Measurements from ENCODE around the gene HHAT. TPM values are rescaled to one million over a fixed set of nuclear protein-coding genes. Genes with fewer than 3 reads are reported as not detected.

The HHAT gene
- total and polyA plus RNA-seq, 4 experiments from 2014 or later: 4.3 to 6.8 (median 5.8) TPM

DNA sequence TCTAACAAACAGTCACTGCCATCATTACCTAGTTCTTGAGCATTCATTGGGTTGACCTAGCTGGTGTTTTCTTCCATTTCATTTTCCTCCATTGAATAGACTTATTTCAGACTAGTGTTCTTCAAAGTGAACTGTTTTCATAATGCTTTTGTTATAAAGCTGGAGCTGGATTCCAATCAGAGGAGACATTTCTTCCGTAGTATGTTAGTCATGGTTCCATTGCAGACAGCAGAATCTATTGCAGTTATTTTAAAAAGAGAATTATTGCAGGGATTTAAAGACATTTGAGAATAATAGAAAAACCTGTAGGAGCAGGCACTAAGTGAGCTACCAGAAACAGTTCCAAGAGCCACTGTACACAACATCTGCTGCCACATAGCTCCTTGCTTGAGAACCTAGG is 50.0 kb downstream of the HHAT start:
- ChIA-PET POLR2A (ENCODE audit: partially characterized antibody) (no interaction called here), CTCF (ENCODE audit: partially characterized antibody) (no interaction called here)
- H3K4me1 ChIP-seq (ENCODE audit: insufficient read depth, low read length): peaks cover 12% of the 10 kb centered on the region
- H3K36me3 Mint-ChIP-seq: no peaks in the 10 kb centered on the region
- H3K4me3 Mint-ChIP-seq: no peak overlapping the region
- H3K27me3 Mint-ChIP-seq: no peaks in the 10 kb centered on the region
- intact Hi-C loops (cut with micrococcal nuclease): no loop called here
- peaks cover 10 to 17% (median 14%) of the 10 kb centered on the region in 4 donors for H3K4me1 Mint-ChIP-seq
- no peaks in the 10 kb centered on the region for H3K9me3 Mint-ChIP-seq
- no peaks in the 10 kb centered on the region for H3K27me3 ChIP-seq (ENCODE audit: insufficient read depth, low read length)
- no peak for DNase-seq
- H3K9me3 ChIP-seq (ENCODE audit: control insufficient read depth in 1 of 2, low read length in 2 of 2): no peaks in the 10 kb centered on the region
- no peak overlapping the region for H3K27ac Mint-ChIP-seq
- H3K4me3 ChIP-seq (ENCODE audit: low read length in 2 of 2): no peak overlapping the region
- no peak overlapping the region for H3K27ac ChIP-seq (ENCODE audit: low read depth, low read length)
- H3K36me3 ChIP-seq (ENCODE audit: insufficient read depth, low read length): no peaks in the 10 kb centered on the region

DNA sequence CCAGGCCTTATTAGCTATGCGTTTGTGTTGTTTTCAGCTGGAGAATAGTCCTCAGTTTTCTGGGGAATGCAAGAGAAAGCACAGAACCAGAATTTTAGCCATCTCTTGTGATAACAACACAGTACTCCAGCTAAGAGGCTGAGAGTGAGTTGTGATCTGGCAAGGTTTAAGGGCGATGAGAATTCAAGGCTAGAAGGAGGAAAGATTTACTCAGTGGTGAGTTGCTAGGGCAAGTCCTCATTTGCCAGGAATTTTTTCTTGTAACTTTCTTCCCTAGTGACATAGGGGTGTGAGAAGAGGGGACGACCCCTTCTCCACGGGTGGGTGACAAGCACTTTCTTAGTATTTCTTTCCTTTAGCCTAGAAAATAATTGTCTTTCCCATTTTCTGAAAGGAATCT is 53.2 kb downstream of the HHAT start:
- Mint-ChIP-seq H3K9me3 (no peaks in the 10 kb centered on the region), H3K27me3 (no peaks in the 10 kb centered on the region), H3K4me1 (no peaks in the 10 kb centered on the region), H3K36me3 (peaks cover 0 to 1% of the 10 kb centered on the region in 2 donors), H3K4me3 (no peak overlapping the region), H3K27ac (no peak overlapping the region)
- Histone ChIP-seq H3K9me3 (ENCODE audit: control insufficient read depth in 1 of 2, low read length in 2 of 2) (no peaks in the 10 kb centered on the region), H3K36me3 (ENCODE audit: insufficient read depth, low read length) (no peaks in the 10 kb centered on the region), H3K27me3 (ENCODE audit: insufficient read depth, low read length) (no peaks in the 10 kb centered on the region), H3K4me1 (ENCODE audit: insufficient read depth, low read length) (no peaks in the 10 kb centered on the region), H3K4me3 (ENCODE audit: low read length in 2 of 2) (no peak overlapping the region), H3K27ac (ENCODE audit: low read depth, low read length) (no peak overlapping the region)
- ChIA-PET CTCF (ENCODE audit: partially characterized antibody) (no interaction called here), POLR2A (ENCODE audit: partially characterized antibody) (no interaction called here)
- no peak for DNase-seq
- intact Hi-C loops (cut with micrococcal nuclease): no loop called here

DNA sequence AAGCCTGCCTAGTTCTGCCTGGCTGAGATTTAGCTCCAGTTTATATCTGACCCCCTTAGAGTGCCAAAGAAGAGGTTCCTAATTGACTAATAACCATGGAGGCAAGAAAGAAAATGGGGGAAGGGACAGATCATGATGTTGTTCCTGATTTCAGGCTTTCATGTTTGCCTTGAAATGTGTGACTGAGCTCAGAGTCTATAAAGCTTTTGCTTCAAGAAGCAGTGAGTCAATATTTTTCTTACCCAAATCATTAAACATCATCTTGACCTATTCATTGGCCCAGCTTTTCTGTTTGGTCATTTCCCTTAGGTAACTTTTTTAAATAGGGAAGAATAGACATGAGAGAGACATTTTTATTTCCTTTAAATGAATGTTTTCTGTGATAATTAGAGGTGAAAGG is 55.9 kb downstream of the HHAT start:
- Histone ChIP-seq H3K4me3 (ENCODE audit: low read length in 2 of 2) (no peak overlapping the region), H3K4me1 (ENCODE audit: insufficient read depth, low read length) (no peaks in the 10 kb centered on the region), H3K36me3 (ENCODE audit: insufficient read depth, low read length) (no peaks in the 10 kb centered on the region), H3K9me3 (ENCODE audit: control insufficient read depth in 1 of 2, low read length in 2 of 2) (no peaks in the 10 kb centered on the region), H3K27me3 (ENCODE audit: insufficient read depth, low read length) (no peaks in the 10 kb centered on the region), H3K27ac (ENCODE audit: low read depth, low read length) (no peak overlapping the region)
- no peak overlapping the region for H3K27ac Mint-ChIP-seq
- no peaks in the 10 kb centered on the region for H3K27me3 Mint-ChIP-seq
- ChIA-PET CTCF (ENCODE audit: partially characterized antibody) (interaction anchor here (0.6 to 2.6 kb wide), 6 partner anchors 10 to 1086 kb away, joined by 3 to 17 read pairs (median 4); no protein-coding TSS in a partner anchor), POLR2A (ENCODE audit: partially characterized antibody) (interaction anchor here (1.3 kb wide), 1 partner anchor 10 kb away, joined by 4 read pairs; no protein-coding TSS in a partner anchor)
- no peak for DNase-seq
- H3K4me1 Mint-ChIP-seq: no peaks in the 10 kb centered on the region
- H3K9me3 Mint-ChIP-seq: no peaks in the 10 kb centered on the region
- H3K4me3 Mint-ChIP-seq: no peak overlapping the region
- intact Hi-C loops (cut with micrococcal nuclease): no loop called here
- H3K36me3 Mint-ChIP-seq: peaks cover 6 to 7% of the 10 kb centered on the region in 2 donors

DNA sequence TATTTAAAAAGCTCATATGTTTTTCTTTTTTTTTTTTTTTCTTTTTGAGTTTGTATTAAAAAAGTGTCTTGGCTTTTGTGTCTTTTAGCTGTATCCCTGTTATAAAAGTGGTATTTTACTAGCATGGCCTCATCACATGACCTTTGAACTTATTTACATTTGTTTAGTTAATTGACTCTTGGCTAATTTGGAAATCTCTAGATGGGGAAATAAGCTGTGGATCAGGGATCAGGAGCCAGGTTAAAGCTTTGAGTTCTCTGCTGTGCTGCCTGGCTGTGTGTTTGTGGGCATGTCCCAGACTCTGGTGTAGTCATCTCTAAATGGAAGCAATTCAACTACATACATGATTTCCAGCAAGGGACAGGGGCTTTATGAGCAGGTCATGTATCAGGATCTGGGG is 56.5 kb downstream of the HHAT start:
- Mint-ChIP-seq H3K4me1 (no peaks in the 10 kb centered on the region), H3K4me3 (no peak overlapping the region), H3K9me3 (no peaks in the 10 kb centered on the region), H3K36me3 (peaks cover 6 to 12% of the 10 kb centered on the region in 2 donors), H3K27me3 (no peaks in the 10 kb centered on the region), H3K27ac (no peak overlapping the region)
- no peaks in the 10 kb centered on the region for H3K4me1 ChIP-seq (ENCODE audit: insufficient read depth, low read length)
- no peaks in the 10 kb centered on the region for H3K36me3 ChIP-seq (ENCODE audit: insufficient read depth, low read length)
- intact Hi-C loops (cut with micrococcal nuclease): no loop called here
- no peaks in the 10 kb centered on the region for H3K27me3 ChIP-seq (ENCODE audit: insufficient read depth, low read length)
- H3K27ac ChIP-seq (ENCODE audit: low read depth, low read length): no peak overlapping the region
- DNase-seq: no peak
- CTCF ChIA-PET (ENCODE audit: partially characterized antibody): interaction anchor here (0.5 to 2.6 kb wide), 7 partner anchors 10 to 1086 kb away, joined by 3 to 17 read pairs (median 4); no protein-coding TSS in a partner anchor
- no peaks in the 10 kb centered on the region for H3K9me3 ChIP-seq (ENCODE audit: control insufficient read depth in 1 of 2, low read length in 2 of 2)
- POLR2A ChIA-PET (ENCODE audit: partially characterized antibody): interaction anchor here (1.3 kb wide), 1 partner anchor 11 kb away, joined by 4 read pairs; no protein-coding TSS in a partner anchor
- H3K4me3 ChIP-seq (ENCODE audit: low read length in 2 of 2): no peak overlapping the region

DNA sequence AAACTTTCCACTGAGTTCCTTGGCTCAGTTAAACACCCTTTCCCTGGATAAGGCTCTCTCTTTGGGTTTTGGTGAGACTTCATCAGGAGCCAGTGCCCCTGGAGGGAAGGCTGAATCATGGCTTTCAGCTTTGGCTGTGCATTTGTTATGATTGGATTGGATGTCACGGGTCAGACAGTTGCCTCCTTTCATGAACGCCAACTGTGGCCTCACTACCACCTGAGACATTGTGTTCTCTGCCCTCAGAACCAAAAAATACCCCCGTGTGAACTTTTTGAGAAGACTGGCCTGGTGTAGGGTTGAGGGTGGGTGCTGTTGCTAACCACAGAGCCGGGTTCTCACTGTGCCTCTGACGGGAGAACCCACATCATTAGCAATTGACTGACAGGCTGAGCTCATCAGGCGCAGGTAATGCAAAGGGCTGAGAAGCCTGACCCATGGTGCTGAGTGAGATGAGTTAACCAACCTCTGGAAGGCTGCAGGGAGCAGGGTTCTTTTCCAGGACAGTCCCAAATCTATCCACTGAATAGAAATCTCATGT is 65.6 kb downstream of the HHAT start:
- Mint-ChIP-seq H3K27ac (no peak overlapping the region), H3K4me1 (peaks cover 6 to 13% (median 8%) of the 10 kb centered on the region in 4 donors), H3K27me3 (peaks cover 0 to 2% of the 10 kb centered on the region in 2 donors), H3K9me3 (peaks cover 0 to 2% (median 0%) of the 10 kb centered on the region in 8 donors), H3K36me3 (peaks cover 2 to 23% of the 10 kb centered on the region in 2 donors), H3K4me3 (no peak overlapping the region)
- Histone ChIP-seq H3K27me3 (ENCODE audit: insufficient read depth, low read length) (no peaks in the 10 kb centered on the region), H3K27ac (ENCODE audit: low read depth, low read length) (no peak overlapping the region), H3K4me3 (ENCODE audit: low read length in 2 of 2) (no peak overlapping the region), H3K9me3 (ENCODE audit: control insufficient read depth in 1 of 2, low read length in 2 of 2) (no peaks in the 10 kb centered on the region), H3K4me1 (ENCODE audit: insufficient read depth, low read length) (peaks cover 4% of the 10 kb centered on the region), H3K36me3 (ENCODE audit: insufficient read depth, low read length) (no peaks in the 10 kb centered on the region)
- DNase-seq: no peak
- CTCF ChIA-PET (ENCODE audit: partially characterized antibody): interaction anchor here (0.7 to 1.4 kb wide), 3 partner anchors 11 to 13 kb away, joined by 3 to 4 read pairs (median 3); no protein-coding TSS in a partner anchor
- POLR2A ChIA-PET (ENCODE audit: partially characterized antibody): no interaction called here
- intact Hi-C loops (cut with micrococcal nuclease): no loop called here

DNA sequence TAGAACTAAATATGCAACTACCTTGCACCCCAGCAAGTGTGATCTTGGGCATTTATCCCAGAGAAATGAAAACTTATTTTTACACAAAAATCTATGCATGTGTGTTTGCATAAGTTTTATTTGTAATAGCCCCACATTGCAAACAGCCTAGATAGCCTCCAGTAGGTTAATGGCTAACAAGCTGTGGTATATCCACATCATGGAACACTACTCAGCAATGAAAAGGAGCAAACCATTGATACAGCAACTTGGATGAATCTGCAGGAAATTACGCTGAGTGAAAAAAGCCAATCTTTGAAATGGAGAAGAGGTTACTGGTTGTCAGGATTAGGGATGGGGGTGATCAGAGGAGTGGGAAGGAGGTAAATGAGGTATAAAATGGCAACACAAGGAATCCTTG is 67.8 kb downstream of the HHAT start:
- POLR2A ChIA-PET (ENCODE audit: partially characterized antibody): no interaction called here
- Histone ChIP-seq H3K27ac (ENCODE audit: low read depth, low read length) (no peak overlapping the region), H3K4me1 (ENCODE audit: insufficient read depth, low read length) (peaks cover 16% of the 10 kb centered on the region), H3K27me3 (ENCODE audit: insufficient read depth, low read length) (no peaks in the 10 kb centered on the region), H3K9me3 (ENCODE audit: control insufficient read depth in 1 of 2, low read length in 2 of 2) (no peaks in the 10 kb centered on the region), H3K36me3 (ENCODE audit: insufficient read depth, low read length) (no peaks in the 10 kb centered on the region), H3K4me3 (ENCODE audit: low read length in 2 of 2) (no peak overlapping the region)
- CTCF ChIA-PET (ENCODE audit: partially characterized antibody): interaction anchor here (1.0 kb wide), 1 partner anchor 20 kb away, joined by 3 read pairs; no protein-coding TSS in a partner anchor
- Mint-ChIP-seq H3K27me3 (peaks cover 0 to 2% of the 10 kb centered on the region in 2 donors), H3K9me3 (peaks cover 0 to 2% (median 0%) of the 10 kb centered on the region in 8 donors), H3K27ac (peak overlapping the region in 1 of 7 donors; percentile 32), H3K36me3 (peaks cover 0 to 9% of the 10 kb centered on the region in 2 donors), H3K4me1 (peaks cover 19 to 29% (median 23%) of the 10 kb centered on the region in 4 donors), H3K4me3 (no peak overlapping the region)
- no peak for DNase-seq
- intact Hi-C loops (cut with micrococcal nuclease): no loop called here

DNA sequence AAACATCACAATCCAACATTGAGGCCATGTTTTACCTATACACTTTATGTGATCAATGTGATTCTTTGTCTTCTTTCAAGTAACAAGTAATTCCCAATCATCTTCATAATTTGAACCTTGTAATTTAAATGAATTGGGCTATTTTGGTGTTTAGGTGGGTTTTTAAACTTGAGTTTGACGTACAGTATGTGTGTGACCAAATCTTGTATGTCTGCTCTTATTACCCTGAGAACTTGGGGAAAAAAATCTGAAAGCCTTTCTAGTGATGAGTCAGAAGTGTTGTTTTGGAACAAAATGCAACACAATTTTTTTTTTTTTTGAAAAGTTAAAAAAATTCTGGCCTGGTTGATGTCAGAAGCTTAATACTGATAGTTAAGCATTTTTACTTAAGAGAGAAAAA is 68.5 kb downstream of the HHAT start:
- H3K27me3 Mint-ChIP-seq: peaks cover 0 to 2% of the 10 kb centered on the region in 2 donors
- no peak overlapping the region for H3K4me3 Mint-ChIP-seq
- Histone ChIP-seq H3K9me3 (ENCODE audit: control insufficient read depth in 1 of 2, low read length in 2 of 2) (no peaks in the 10 kb centered on the region), H3K27me3 (ENCODE audit: insufficient read depth, low read length) (no peaks in the 10 kb centered on the region), H3K27ac (ENCODE audit: low read depth, low read length) (no peak overlapping the region), H3K4me3 (ENCODE audit: low read length in 2 of 2) (no peak overlapping the region), H3K36me3 (ENCODE audit: insufficient read depth, low read length) (no peaks in the 10 kb centered on the region), H3K4me1 (ENCODE audit: insufficient read depth, low read length) (peaks cover 16% of the 10 kb centered on the region)
- ChIA-PET POLR2A (ENCODE audit: partially characterized antibody) (no interaction called here), CTCF (ENCODE audit: partially characterized antibody) (interaction anchor here (3.8 kb wide), 1 partner anchor 23 kb away, joined by 24 read pairs; no protein-coding TSS in a partner anchor)
- peaks cover 0 to 2% (median 0%) of the 10 kb centered on the region in 8 donors for H3K9me3 Mint-ChIP-seq
- intact Hi-C loops (cut with micrococcal nuclease): no loop called here
- peaks cover 0 to 5% of the 10 kb centered on the region in 2 donors for H3K36me3 Mint-ChIP-seq
- peaks cover 19 to 29% (median 23%) of the 10 kb centered on the region in 4 donors for H3K4me1 Mint-ChIP-seq
- DNase-seq: no peak
- no peak overlapping the region for H3K27ac Mint-ChIP-seq

Measured in CD4-positive, alpha-beta memory T cell (primary cell).